Adrenal gland (tissue), 12 donors: ENCODE data around the gene GJB3. TPM values are rescaled to one million over a fixed set of nuclear protein-coding genes. Genes with fewer than 3 reads are reported as not detected.

Source experiments
- DNase-seq, 7 donors: peaks; one replicate each; pipeline ENCODE4 v3.0.0-alpha.2; 2019 to 2020
- H3K27ac ChIP-seq, 5 donors: fragments of 200-600 bp; sonication (generic) in 4 of 5; 1 replicate in 3 of 5; 2 replicates in 2 of 5; pipeline versions ENCODE4 v1.5.1 to v1.8.0; 2016 to 2020; ENCODE audit warnings: mild to moderate bottlenecking in 1 of 5
- H3K27me3 ChIP-seq: fragments of 200-600 bp; 2 replicates; pipeline ENCODE4 v1.8.0; 2021
- H3K36me3 ChIP-seq, 2 donors: fragments of 200-600 bp; replicated peaks in 1 of 2; 1 replicate in 1 of 2; 2 replicates in 1 of 2; pipeline versions ENCODE4 v1.5.1 to v1.8.0; 2018 to 2022
- H3K4me1 ChIP-seq, 2 donors: fragments of 200-600 bp; replicated peaks in 1 of 2; 1 replicate in 1 of 2; 2 replicates in 1 of 2; pipeline versions ENCODE4 v1.5.1 to v1.8.0; 2018 to 2021
- H3K4me3 ChIP-seq, 4 donors: fragments of 200-600 bp; sonication (generic) in 3 of 4; one replicate each; pipeline ENCODE4 v1.5.1; 2016 to 2018
- H3K9me3 ChIP-seq, 3 donors: fragments of 200-600 bp; sonication (generic) in 1 of 3; replicated peaks in 1 of 3; 1 replicate in 2 of 3; 2 replicates in 1 of 3; pipeline versions ENCODE4 v1.5.1 to v1.8.0; 2016 to 2021
- CTCF ChIP-seq, 6 experiments: fragments of 450-650 bp in 4 of 6; fragments of 200-600 bp in 2 of 6; sonication (generic) in 1 of 6; IDR thresholded peaks; 1 replicate in 5 of 6; 2 replicates in 1 of 6; pipeline versions ENCODE4 v1.5.1 to v1.8.0; 2016 to 2021; ENCODE audit warnings: antibody characterized with exemption in 6 of 6, mild to moderate bottlenecking in 2 of 6, moderate library complexity in 1 of 6
- POLR2A ChIP-seq, 2 donors: fragments of 450-650 bp; IDR thresholded peaks; one replicate each; pipeline ENCODE4 v1.6.1; 2017; ENCODE audit warnings: antibody characterized with exemption in 2 of 2, mild to moderate bottlenecking in 2 of 2, moderate library complexity in 1 of 2
- WGBS, 4 donors: extraction: QIAGEN DNeasy Blood & Tissue Kit in 2 of 4; methylation state at CpG; one replicate each; pipeline versions ENCODE4 v1.1.5 to v1.1.7; 2013 to 2017; 5-methylcytosine and 5-hydroxymethylcytosine counted together
- intact Hi-C, 2 donors: fragments of 100-400 bp; cut with DNase I; formaldehyde crosslinking; loops; one replicate each; pipeline versions ENCODE4 v1.14.1 to v1.15.0; 2022 to 2023
- polyA plus RNA-seq, 3 donors: library from polyadenylated mRNA; stranded (reverse); fragments of 200-250 nt in 2 of 3; fragments of 350-450 nt in 1 of 3; fragmentation: Illumina TruSeq in 1 of 3; extraction: RNeasy Lipid Tissue Mini Kit (QIAGEN cat#74804) in 1 of 3; gene quantifications; one replicate each; pipeline ENCODE4 v1.2.3, GENCODE V29; 2013 to 2014
- total RNA-seq, 9 donors: library from RNA; depleted of rRNA in 4 of 9; stranded (reverse); fragments of >200 nt in 4 of 9; fragments of 120-200 nt in 1 of 9; fragmentation: NEBNext Ultra II Directional in 1 of 9; extraction: Animal tissue kit (Norgen Biotek cat#: 25700) in 1 of 9; gene quantifications; one replicate each; pipeline versions ENCODE4 v1.1.0 to v1.2.4, GENCODE V29; 2013 to 2023
- donor health status: healthy with polysubstance abuse.
- donor health status: Bipolar disorder and iron deficiency.
- donor health status: DM: yes; HTN: yes; CAD: no.
- donor health status: DM: no; HTN: no; CAD: no.
- donor health status: DM: no; HTN: no; CAD: no.
- donor health status: DM: yes; HTN: yes; CAD: no.

GJB3 gene
- total and polyA plus RNA-seq, 12 donors, result 0.11 to 0.32 (median 0.15) TPM; not detected in 6

- no peak overlapping the region for H3K4me3 ChIP-seq
- 45 to 57% (median 54%) methylated on average over 2 of the region's 2 CpGs for WGBS, 4 donors
- TF ChIP-seq POLR2A (IDR thresholded peaks at IDR 0.05) (no peak), CTCF (IDR thresholded peaks at IDR 0.05) (no peak)
- intact Hi-C loops, result no loop called here
- no peaks in the 10 kb centered on the region for H3K27me3 ChIP-seq
- DNase-seq, result no peak
- peaks cover 0 to 10% of the 10 kb centered on the region in 2 donors for H3K4me1 ChIP-seq
- H3K36me3 ChIP-seq, result no peaks in the 10 kb centered on the region
- H3K9me3 ChIP-seq, result no peaks in the 10 kb centered on the region
- H3K27ac ChIP-seq, result no peak overlapping the region
Observed at GRCh38 chr1:34828611-34829010, 47.6 kb downstream of the GJB3 start.

GRCh38 chr1:34829250-34829649, 48.2 kb downstream of the GJB3 start:
- Histone ChIP-seq H3K9me3 (no peaks in the 10 kb centered on the region), H3K36me3 (no peaks in the 10 kb centered on the region), H3K27ac (no peak overlapping the region), H3K4me3 (no peak overlapping the region), H3K27me3 (no peaks in the 10 kb centered on the region), H3K4me1 (peaks cover 0 to 10% of the 10 kb centered on the region in 2 donors)
- WGBS, 4 donors, result 81 to 94% (median 87%) methylated on average over 3 of the region's 3 CpGs
- intact Hi-C loops, result no loop called here
- TF ChIP-seq CTCF (IDR thresholded peaks at IDR 0.05) (no peak), POLR2A (IDR thresholded peaks at IDR 0.05) (no peak)
- peak in 1 of 7 donors; percentile 5 for DNase-seq

GRCh38 chr1:34831721-34832246, 50.8 kb downstream of the GJB3 start:
- WGBS, 4 donors, result 80 to 93% (median 83%) methylated on average over 6 of the region's 6 CpGs
- TF ChIP-seq POLR2A (IDR thresholded peaks at IDR 0.05), result no peak
- no peak for TF ChIP-seq CTCF (IDR thresholded peaks at IDR 0.05)
- intact Hi-C loops, result no loop called here
- Histone ChIP-seq H3K36me3 (no peaks in the 10 kb centered on the region), H3K27ac (no peak overlapping the region), H3K4me1 (peaks cover 0 to 8% of the 10 kb centered on the region in 2 donors), H3K27me3 (no peaks in the 10 kb centered on the region), H3K4me3 (no peak overlapping the region), H3K9me3 (no peaks in the 10 kb centered on the region)
- DNase-seq, result peak in 1 of 7 donors; percentile 5

GRCh38 chr1:34833711-34834110, 52.7 kb downstream of the GJB3 start:
- 72 to 95% (median 80%) methylated on average over 1 of the region's 1 CpG for WGBS, 4 donors
- Histone ChIP-seq H3K27ac (no peak overlapping the region), H3K4me1 (peaks cover 0 to 10% of the 10 kb centered on the region in 2 donors), H3K27me3 (no peaks in the 10 kb centered on the region), H3K36me3 (no peaks in the 10 kb centered on the region), H3K9me3 (no peaks in the 10 kb centered on the region), H3K4me3 (no peak overlapping the region)
- DNase-seq, result no peak
- intact Hi-C loops, result no loop called here
- TF ChIP-seq POLR2A (IDR thresholded peaks at IDR 0.05) (no peak), CTCF (IDR thresholded peaks at IDR 0.05) (no peak)

Other genes with a start within 250 kb of the GJB3 start
- gene GJB5, start 26.2 kb upstream of the GJB3 start, total RNA-seq, result not detected
- not detected for gene GJB5, start 26.2 kb upstream of the GJB3 start, polyA plus RNA-seq
- not detected for gene GJB4, start 21.5 kb upstream of the GJB3 start, total RNA-seq
- not detected for gene GJB4, start 21.5 kb upstream of the GJB3 start, polyA plus RNA-seq
- 10 to 100 TPM; 10.8 to 68.4 (median 22.8) TPM for gene GJA4, start 11.8 kb downstream of the GJB3 start, total RNA-seq
- 10 to 100 TPM in 1 of 3 donors, 1 to 10 TPM in 2; 4.8 to 10.8 (median 9.7) TPM for gene GJA4, start 11.8 kb downstream of the GJB3 start, polyA plus RNA-seq
- 100 to 1,000 TPM in 1 of 9 donors, 10 to 100 TPM in 8; 39.6 to 109 (median 54.6) TPM for gene SMIM12, start 78.5 kb downstream of the GJB3 start, total RNA-seq
- gene SMIM12, start 78.5 kb downstream of the GJB3 start, polyA plus RNA-seq, result 100 to 1,000 TPM in 1 of 3 donors, 10 to 100 TPM in 2; 16.2 to 129 (median 19.3) TPM
- 1 to 10 TPM in 1 of 9 donors, under 1 TPM in 8; 0.17 to 1.6 (median 0.67) TPM for gene DLGAP3, start 148.4 kb downstream of the GJB3 start, total RNA-seq
- under 1 TPM; 0.13 to 0.56 (median 0.37) TPM for gene DLGAP3, start 148.4 kb downstream of the GJB3 start, polyA plus RNA-seq
- gene TMEM35B, start 204.1 kb downstream of the GJB3 start, total RNA-seq, result 10 to 100 TPM; 19.8 to 88.9 (median 48.9) TPM
- gene TMEM35B, start 204.1 kb downstream of the GJB3 start, polyA plus RNA-seq, result 10 to 100 TPM; 17.1 to 51.2 (median 37.5) TPM